PFSK-1 (cell line): ENCODE results near the gene NECAB2.

Experiments
- POLR2AphosphoS5 ChIP-seq: IDR thresholded peaks from 2 replicates; pipeline ENCODE4 v1.6.1; 2012; ENCODE audit warnings: low read depth, mild to moderate bottlenecking, control low read depth, low read length, moderate library complexity
- SIN3A ChIP-seq: IDR thresholded peaks from 2 replicates; pipeline ENCODE4 v1.6.1; 2012; ENCODE audit warnings: mild to moderate bottlenecking, low read length, moderate library complexity, borderline replicate concordance; ENCODE audit not compliant: insufficient read depth

DNA sequence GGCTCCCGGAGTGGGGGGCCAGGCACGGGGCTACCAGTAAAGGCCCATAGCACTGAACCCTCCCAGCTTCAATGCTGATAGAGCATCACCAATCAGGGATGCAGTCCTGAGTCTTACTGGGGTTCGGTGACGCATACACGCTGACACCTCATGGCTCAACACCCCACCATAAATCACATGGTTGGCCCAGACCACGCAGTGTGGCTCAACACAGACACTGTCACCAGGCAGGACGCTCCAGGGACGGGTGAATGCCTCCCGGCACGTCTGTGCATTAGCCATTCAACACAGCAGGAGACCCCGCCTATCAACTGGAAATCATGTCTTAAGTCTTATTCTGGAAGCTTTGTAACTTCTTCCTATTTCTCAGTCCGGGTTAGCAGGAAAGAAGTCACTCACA is 35.0 kb downstream of the NECAB2 start:
- TF ChIP-seq POLR2AphosphoS5 (no peak), SIN3A (no peak)
